ENCODE measurements around the gene SCN9A. TPM values are rescaled to one million over a fixed set of nuclear protein-coding genes. Genes with fewer than 3 reads are reported as not detected.

The SCN9A gene
- total and polyA plus RNA-seq, 2 donors (not counting 1 experiment from before 2014, with no cell fraction given) = not detected

DNA sequence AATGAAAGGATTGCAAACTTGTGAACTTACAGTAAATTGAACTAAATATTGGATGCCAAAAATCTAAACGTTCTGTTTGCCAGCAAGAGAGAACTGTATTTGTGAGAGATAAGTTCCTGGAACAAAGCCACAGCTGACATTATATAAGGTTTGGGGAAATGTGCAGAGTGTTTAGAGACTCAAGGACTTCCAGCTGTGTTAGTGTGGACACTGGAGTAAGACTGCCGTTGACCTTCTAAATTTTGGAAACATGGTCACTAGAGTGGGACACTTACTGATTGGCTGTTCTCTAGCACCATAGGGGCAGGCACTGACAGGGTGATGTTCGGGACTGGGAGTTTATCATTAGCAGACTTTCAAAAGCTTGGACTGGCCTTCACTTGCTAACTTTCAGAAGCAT is 40.5 kb downstream of the SCN9A start:
- ATAC-seq (ENCODE audit: low read depth) = no peak
- no peaks in the 10 kb centered on the region for H3K4me1 Mint-ChIP-seq

GRCh38 chr2:166334805-166335204 is 40.9 kb downstream of the SCN9A start:
- H3K27me3 Mint-ChIP-seq = no peaks in the 10 kb centered on the region
- DNase-seq = no peak

More for the DNA sequence above, 40.5 kb downstream of the SCN9A start:
- H3K27ac ChIP-seq (ENCODE audit: low read length in 2 of 2) = no peak overlapping the region
- TF ChIP-seq, protein P1, sequence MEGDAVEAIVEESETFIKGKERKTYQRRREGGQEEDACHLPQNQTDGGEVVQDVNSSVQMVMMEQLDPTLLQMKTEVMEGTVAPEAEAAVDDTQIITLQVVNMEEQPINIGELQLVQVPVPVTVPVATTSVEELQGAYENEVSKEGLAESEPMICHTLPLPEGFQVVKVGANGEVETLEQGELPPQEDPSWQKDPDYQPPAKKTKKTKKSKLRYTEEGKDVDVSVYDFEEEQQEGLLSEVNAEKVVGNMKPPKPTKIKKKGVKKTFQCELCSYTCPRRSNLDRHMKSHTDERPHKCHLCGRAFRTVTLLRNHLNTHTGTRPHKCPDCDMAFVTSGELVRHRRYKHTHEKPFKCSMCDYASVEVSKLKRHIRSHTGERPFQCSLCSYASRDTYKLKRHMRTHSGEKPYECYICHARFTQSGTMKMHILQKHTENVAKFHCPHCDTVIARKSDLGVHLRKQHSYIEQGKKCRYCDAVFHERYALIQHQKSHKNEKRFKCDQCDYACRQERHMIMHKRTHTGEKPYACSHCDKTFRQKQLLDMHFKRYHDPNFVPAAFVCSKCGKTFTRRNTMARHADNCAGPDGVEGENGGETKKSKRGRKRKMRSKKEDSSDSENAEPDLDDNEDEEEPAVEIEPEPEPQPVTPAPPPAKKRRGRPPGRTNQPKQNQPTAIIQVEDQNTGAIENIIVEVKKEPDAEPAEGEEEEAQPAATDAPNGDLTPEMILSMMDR (IDR thresholded peaks at IDR 0.05) = no peak
- no peak for TF ChIP-seq EZH2 (IDR thresholded peaks at IDR 0.05; ENCODE audit: borderline replicate concordance, insufficient read depth, low read depth, low read length, poor library complexity, severe bottlenecking)
- CTCF ChIA-PET = no interaction called here
- no peaks in the 10 kb centered on the region for H4K20me1 ChIP-seq (ENCODE audit: control insufficient read depth, insufficient read depth, low read length, poor library complexity, severe bottlenecking)
- H3K36me3 ChIP-seq (replicated peaks in 1 of 2; ENCODE audit: control extremely low read depth in 1 of 2, control insufficient read depth in 1 of 2, extremely low read depth in 1 of 2, insufficient read depth in 2 of 2, low read length in 1 of 2) = no peaks in the 10 kb centered on the region
- H2AFZ ChIP-seq (ENCODE audit: insufficient read depth, low read depth, low read length, poor library complexity, severe bottlenecking) = no peak overlapping the region
- no peaks in the 10 kb centered on the region for H3K27me3 ChIP-seq (replicated peaks in 1 of 4; ENCODE audit: control extremely low read depth in 1 of 4, control insufficient read depth in 3 of 4, insufficient read depth in 4 of 4, low read length in 3 of 4)
- H3K4me1 ChIP-seq (ENCODE audit: control insufficient read depth in 2 of 2, insufficient read depth in 2 of 2, low read length in 2 of 2) = no peaks in the 10 kb centered on the region
- H3K4me2 ChIP-seq (replicated peaks; ENCODE audit: low read depth, low read length, poor library complexity, severe bottlenecking) = no peak overlapping the region
- Mint-ChIP-seq H3K27ac (no peak overlapping the region), H3K9me3 (ENCODE audit: insufficient read depth) (no peaks in the 10 kb centered on the region), H3K27me3 (no peaks in the 10 kb centered on the region), H3K4me3 (no peak overlapping the region)
- intact Hi-C loops (cut with micrococcal nuclease) = no loop called here
- no peak overlapping the region for H3K9ac ChIP-seq (ENCODE audit: low read length)
- WGBS (ENCODE audit: insufficient coverage) = 38% methylated on average over 3 of the region's 3 CpGs
- no peaks in the 10 kb centered on the region for H3K79me2 ChIP-seq (ENCODE audit: control insufficient read depth, insufficient read depth, low read length)
- POLR2A ChIA-PET = no interaction called here
- no peak overlapping the region for H3K4me3 ChIP-seq (ENCODE audit: control extremely low read depth in 1 of 5, extremely low read depth in 1 of 5, insufficient read depth in 1 of 5, low read depth in 2 of 5, low read length in 4 of 5)
- no peak for DNase-seq
- no peaks in the 10 kb centered on the region for H3K9me3 ChIP-seq (ENCODE audit: control extremely low read depth in 1 of 3, control insufficient read depth in 2 of 3, insufficient read depth in 1 of 3, low read length in 2 of 3)

More at GRCh38 chr2:166334805-166335204, 40.9 kb downstream of the SCN9A start:
- no peak overlapping the region for H3K4me2 ChIP-seq (replicated peaks; ENCODE audit: low read depth, low read length, poor library complexity, severe bottlenecking)
- no peaks in the 10 kb centered on the region for H3K9me3 ChIP-seq (ENCODE audit: control extremely low read depth in 1 of 3, control insufficient read depth in 2 of 3, insufficient read depth in 1 of 3, low read length in 2 of 3)
- H3K27me3 ChIP-seq (replicated peaks in 1 of 4; ENCODE audit: control extremely low read depth in 1 of 4, control insufficient read depth in 3 of 4, insufficient read depth in 4 of 4, low read length in 3 of 4) = no peaks in the 10 kb centered on the region
- no peaks in the 10 kb centered on the region for H3K36me3 ChIP-seq (replicated peaks in 1 of 2; ENCODE audit: control extremely low read depth in 1 of 2, control insufficient read depth in 1 of 2, extremely low read depth in 1 of 2, insufficient read depth in 2 of 2, low read length in 1 of 2)
- no peaks in the 10 kb centered on the region for H3K79me2 ChIP-seq (ENCODE audit: control insufficient read depth, insufficient read depth, low read length)
- no peak for TF ChIP-seq EZH2 (IDR thresholded peaks at IDR 0.05; ENCODE audit: borderline replicate concordance, insufficient read depth, low read depth, low read length, poor library complexity, severe bottlenecking)
- TF ChIP-seq, protein P1 (IDR thresholded peaks at IDR 0.05) = no peak
- no peak overlapping the region for H3K27ac ChIP-seq (ENCODE audit: low read length in 2 of 2)
- no peaks in the 10 kb centered on the region for H4K20me1 ChIP-seq (ENCODE audit: control insufficient read depth, insufficient read depth, low read length, poor library complexity, severe bottlenecking)
- ATAC-seq (ENCODE audit: low read depth) = no peak
- no peaks in the 10 kb centered on the region for H3K4me1 Mint-ChIP-seq
- intact Hi-C loops (cut with micrococcal nuclease) = no loop called here
- no peak overlapping the region for H3K27ac Mint-ChIP-seq
- H3K9me3 Mint-ChIP-seq (ENCODE audit: insufficient read depth) = no peaks in the 10 kb centered on the region
- no peak overlapping the region for H3K4me3 Mint-ChIP-seq
- no peak overlapping the region for H3K4me3 ChIP-seq (ENCODE audit: control extremely low read depth in 1 of 5, extremely low read depth in 1 of 5, insufficient read depth in 1 of 5, low read depth in 2 of 5, low read length in 4 of 5)
- H3K4me1 ChIP-seq (ENCODE audit: control insufficient read depth in 2 of 2, insufficient read depth in 2 of 2, low read length in 2 of 2) = no peaks in the 10 kb centered on the region
- no peak overlapping the region for H3K9ac ChIP-seq (ENCODE audit: low read length)
- CTCF ChIA-PET = no interaction called here
- no peak overlapping the region for H2AFZ ChIP-seq (ENCODE audit: insufficient read depth, low read depth, low read length, poor library complexity, severe bottlenecking)
- POLR2A ChIA-PET = no interaction called here
